HFF-Myc (cell line): ENCODE measurements around the gene TMBIM6.
"Not testable (repeated sequence)": the region's sequence is repeated elsewhere in the genome, so short reads cannot be mapped to it uniquely, and the experiment has no call there.

Experiments used
- DNase-seq: peaks from one replicate; pipeline ENCODE4 v3.0.0-alpha.2; 2011; ENCODE audit warnings: low read depth; ENCODE audit errors: extremely low read depth
- H3K4me3 ChIP-seq: replicated peaks from 2 replicates; pipeline ENCODE4 v1.5.1; 2011; ENCODE audit warnings: low read depth, mild to moderate bottlenecking, control low read depth, low read length
- TF ChIP-seq, protein P1 (sequence below): IDR thresholded peaks from 2 replicates; pipeline ENCODE4 v1.5.1; 2012; ENCODE audit warnings: mild to moderate bottlenecking, low read depth, low read length, control low read depth; ENCODE audit errors: missing control alignments

TMBIM6 gene

DNA sequence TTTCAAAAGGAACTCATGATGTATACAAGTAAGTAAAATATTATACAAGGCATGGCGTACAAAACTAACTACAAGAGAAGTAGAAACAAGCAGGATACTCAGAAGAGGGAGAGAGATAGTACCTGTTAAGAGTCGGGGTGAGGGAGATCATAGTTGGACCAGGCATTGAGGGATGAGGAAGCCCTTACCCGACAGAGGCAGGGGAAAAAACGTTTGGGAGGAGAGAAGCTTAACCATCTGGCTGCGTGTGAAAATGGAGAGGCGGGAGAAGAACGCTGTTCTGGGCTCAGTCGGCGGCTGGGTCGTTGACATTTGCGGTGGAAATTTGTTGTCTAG is 33.6 kb upstream of the TMBIM6 start:
- TF ChIP-seq, protein P1, sequence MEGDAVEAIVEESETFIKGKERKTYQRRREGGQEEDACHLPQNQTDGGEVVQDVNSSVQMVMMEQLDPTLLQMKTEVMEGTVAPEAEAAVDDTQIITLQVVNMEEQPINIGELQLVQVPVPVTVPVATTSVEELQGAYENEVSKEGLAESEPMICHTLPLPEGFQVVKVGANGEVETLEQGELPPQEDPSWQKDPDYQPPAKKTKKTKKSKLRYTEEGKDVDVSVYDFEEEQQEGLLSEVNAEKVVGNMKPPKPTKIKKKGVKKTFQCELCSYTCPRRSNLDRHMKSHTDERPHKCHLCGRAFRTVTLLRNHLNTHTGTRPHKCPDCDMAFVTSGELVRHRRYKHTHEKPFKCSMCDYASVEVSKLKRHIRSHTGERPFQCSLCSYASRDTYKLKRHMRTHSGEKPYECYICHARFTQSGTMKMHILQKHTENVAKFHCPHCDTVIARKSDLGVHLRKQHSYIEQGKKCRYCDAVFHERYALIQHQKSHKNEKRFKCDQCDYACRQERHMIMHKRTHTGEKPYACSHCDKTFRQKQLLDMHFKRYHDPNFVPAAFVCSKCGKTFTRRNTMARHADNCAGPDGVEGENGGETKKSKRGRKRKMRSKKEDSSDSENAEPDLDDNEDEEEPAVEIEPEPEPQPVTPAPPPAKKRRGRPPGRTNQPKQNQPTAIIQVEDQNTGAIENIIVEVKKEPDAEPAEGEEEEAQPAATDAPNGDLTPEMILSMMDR = no peak
- no peak overlapping the region for H3K4me3 ChIP-seq
- no peak for DNase-seq

DNA sequence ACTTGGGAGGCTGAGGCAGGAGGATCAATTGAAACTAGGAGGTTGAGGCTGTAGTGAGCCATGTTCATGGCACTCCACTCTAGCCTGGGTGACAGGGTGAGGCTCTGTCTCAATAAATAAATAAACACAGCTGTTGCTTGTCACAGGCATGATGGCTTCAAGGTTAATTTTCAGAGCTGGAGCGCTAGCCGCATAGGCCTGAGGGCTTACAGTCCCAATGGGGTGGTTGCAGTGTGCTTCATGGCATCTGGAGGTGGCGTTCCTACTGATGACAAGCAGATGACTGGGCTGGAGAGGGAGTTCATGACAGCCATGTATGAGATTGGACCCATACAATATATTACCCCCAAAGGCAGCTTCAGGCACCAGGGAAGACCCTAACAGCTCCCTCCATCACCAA is 32.5 kb upstream of the TMBIM6 start:
- no peak overlapping the region for H3K4me3 ChIP-seq
- no peak for DNase-seq
- TF ChIP-seq, protein P1 = no peak

DNA sequence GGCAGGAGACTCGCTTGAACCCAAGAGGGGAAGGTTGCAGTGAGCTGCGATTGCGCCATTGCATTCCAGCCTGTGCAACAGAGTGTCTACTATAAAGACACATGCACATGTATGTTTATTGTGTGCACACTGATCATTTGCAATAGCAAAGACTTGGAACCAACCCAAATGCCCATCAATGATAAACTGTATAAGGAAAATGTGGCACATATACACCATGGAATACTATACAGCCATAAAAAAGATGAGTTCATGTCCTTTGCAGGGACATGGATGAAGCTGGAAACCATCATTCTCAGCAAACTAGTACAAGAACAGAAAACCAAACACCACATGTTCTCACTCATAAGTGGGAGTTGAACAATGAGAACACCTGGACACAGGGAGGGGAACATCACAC is 27.4 kb upstream of the TMBIM6 start:
- DNase-seq, H3K4me3 ChIP-seq: not testable (repeated sequence)

DNA sequence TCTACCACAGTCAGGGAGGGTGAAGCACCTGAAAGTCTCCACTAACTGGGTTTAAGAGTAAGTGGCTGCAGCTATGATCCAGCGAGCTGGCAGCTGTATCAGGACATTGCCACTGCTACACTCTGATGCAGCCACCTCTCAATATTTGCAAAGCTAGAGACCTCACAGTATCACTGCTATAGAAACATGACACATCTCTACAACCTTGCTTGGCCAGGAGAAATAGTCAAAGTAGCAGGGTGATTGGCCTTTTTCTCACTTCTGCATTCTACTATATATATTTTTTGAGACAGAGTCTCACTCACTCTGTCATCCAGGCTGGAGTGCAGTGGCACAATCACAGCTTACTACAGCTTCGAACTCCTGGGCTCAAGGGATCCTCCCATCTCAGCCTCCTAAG is 24.8 kb upstream of the TMBIM6 start:
- H3K4me3 ChIP-seq = no peak overlapping the region
- TF ChIP-seq, protein P1 = no peak
- DNase-seq = no peak

DNA sequence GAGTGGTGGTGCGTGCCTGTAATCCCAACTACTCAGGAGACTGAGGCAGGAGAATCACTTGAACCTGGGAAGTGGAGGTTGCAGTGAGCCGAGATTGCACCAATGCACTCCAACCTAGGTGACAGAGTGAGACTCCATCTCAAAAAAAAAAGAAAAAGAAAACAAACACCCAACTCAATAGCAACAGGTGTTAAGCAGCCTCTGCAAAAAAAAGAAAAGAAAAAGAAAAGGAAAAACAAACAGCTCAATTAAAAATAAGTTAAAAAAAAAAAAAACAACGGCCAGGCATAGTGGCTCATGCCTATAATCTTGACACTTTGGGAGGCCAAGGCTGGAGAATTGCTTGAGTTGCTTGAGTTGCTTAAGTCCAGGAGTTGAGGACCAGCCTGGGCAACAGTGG is 23.6 kb upstream of the TMBIM6 start:
- H3K4me3 ChIP-seq, DNase-seq: not testable (repeated sequence)

DNA sequence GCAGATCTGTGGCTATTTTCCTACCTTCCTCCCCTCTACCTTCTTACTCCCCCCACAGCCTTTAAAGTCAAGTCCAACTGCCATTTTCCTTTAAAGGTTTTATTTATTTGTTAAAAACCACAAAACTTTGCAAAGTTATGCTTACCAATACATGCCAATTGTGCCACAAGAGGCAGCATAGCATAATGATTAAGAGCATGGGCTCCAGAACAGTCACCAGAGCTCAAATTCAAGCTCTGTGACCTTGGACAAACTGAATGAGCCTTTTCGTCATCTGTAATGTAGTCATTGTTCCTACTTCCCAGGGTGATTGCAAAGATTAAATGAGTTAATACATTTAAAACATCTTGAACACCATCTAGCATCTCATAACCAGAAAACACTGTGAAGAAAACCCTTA is 21.1 kb upstream of the TMBIM6 start:
- no peak overlapping the region for H3K4me3 ChIP-seq
- DNase-seq = no peak
- TF ChIP-seq, protein P1 = no peak

DNA sequence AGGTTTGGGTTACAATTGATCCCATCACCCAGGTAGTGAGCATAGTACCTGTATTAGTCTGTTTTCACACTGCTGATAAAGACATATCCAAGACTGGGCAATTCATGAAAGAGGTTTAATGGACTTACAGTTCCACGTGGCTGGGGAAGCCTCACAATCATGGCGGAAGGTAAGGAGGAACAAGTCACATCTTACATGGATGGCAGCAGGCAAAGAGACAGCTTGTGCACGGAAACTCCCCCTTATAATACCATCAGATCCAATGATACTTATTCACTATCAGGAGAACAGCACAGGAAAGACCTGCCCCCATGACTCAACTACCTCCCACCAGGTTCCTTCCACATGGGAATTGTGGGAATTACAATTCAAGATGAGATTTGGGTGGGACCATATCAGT is 20.0 kb upstream of the TMBIM6 start:
- not testable (repeated sequence) for H3K4me3 ChIP-seq, DNase-seq

DNA sequence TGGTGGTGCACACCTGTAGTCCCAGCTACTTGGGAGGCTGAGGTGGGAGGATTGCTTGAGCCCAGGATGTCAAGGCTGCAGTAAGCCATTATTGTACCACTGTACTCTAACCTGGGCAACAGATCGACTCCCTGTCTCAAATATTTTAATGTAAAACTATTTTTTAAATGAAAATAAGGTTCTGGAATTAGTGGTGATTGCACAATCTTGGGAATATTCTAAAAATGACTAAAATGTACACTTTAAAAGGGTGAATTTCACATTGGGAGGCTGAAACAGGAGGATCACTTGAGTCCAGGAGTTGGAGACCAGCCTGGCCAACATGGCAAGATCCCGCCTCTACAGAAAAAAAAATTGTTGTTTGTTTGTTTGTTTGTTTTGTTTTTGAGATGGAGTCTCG is 12.9 kb upstream of the TMBIM6 start:
- TF ChIP-seq, protein P1 = no peak
- no peak overlapping the region for H3K4me3 ChIP-seq
- no peak for DNase-seq

DNA sequence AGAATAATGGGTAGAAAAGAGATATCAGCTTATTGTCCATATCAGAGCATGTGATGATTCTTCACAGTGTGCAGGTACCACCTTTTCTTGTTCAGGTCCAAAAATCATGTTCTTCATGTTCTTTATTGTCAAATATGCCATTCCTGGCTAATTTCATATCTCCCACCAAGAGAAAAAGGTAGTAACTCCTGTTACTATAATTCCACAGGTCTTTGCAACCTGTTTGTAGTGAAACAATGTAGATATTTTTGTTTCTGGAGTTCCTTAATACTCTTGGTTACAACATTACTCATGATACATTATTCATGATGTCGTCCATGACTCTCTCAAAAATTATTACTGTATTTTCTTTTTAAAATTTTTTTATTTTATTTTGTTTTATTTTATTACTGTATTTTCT is 11.3 kb upstream of the TMBIM6 start:
- H3K4me3 ChIP-seq = no peak overlapping the region
- DNase-seq = no peak
- TF ChIP-seq, protein P1 = no peak
